Upper lobe of right lung (tissue), 1 donor: Measurements from ENCODE around the gene PCSK2. TPM values are rescaled to one million over a fixed set of nuclear protein-coding genes. Genes with fewer than 3 reads are reported as not detected.
A peak's percentile ranks its signal among the peaks of the same experiment; 100 is the strongest.

Source experiments
- ATAC-seq: fragments of 200-7000 bp; cut with Tn5 transposase; one replicate; pipeline ENCODE4 v1.9.1; 2020; ENCODE audit warnings: mild to moderate bottlenecking, moderate library complexity
- DNase-seq: peaks from one replicate; pipeline ENCODE4 v3.0.0-alpha.2; 2020
- H3K27ac ChIP-seq: fragments of 200-600 bp; one replicate; pipeline ENCODE4 v1.8.0; 2022
- H3K27me3 ChIP-seq: fragments of 200-600 bp; one replicate; pipeline ENCODE4 v1.8.0; 2022; ENCODE audit warnings: mild to moderate bottlenecking
- H3K36me3 ChIP-seq: fragments of 200-600 bp; one replicate; pipeline ENCODE4 v1.8.0; 2022
- H3K4me1 ChIP-seq: fragments of 200-600 bp; one replicate; pipeline ENCODE4 v1.8.0; 2022
- H3K4me3 ChIP-seq: fragments of 200-600 bp; one replicate; pipeline ENCODE4 v1.8.0; 2022; ENCODE audit warnings: mild to moderate bottlenecking
- H3K9me3 ChIP-seq: fragments of 200-600 bp; one replicate; pipeline ENCODE4 v1.8.0; 2022
- CTCF ChIP-seq: fragments of 200-600 bp; IDR thresholded peaks from one replicate; pipeline ENCODE4 v1.8.0; 2022; ENCODE audit warnings: antibody characterized with exemption
- intact Hi-C: fragments of 100-400 bp; cut with DNase I; formaldehyde crosslinking; loops from one replicate; pipeline ENCODE4 v1.11.0; 2022
- total RNA-seq: library from RNA; stranded (reverse); fragmentation: NEBNext Ultra II Directional; extraction: Animal tissue kit (Norgen Biotek cat#: 25700); gene quantifications from one replicate; pipeline ENCODE4 v1.2.1, GENCODE V29; 2021
- donor health status: DM: no; HTN: yes; CAD: no; lungs with severe emphysema.

The PCSK2 gene
- total RNA-seq, 1 donor from 2014 or later, result 17.7 TPM

- Histone ChIP-seq H3K4me1 (no peaks in the 10 kb centered on the region), H3K4me3 (no peak overlapping the region), H3K27ac (no peak overlapping the region), H3K9me3 (no peaks in the 10 kb centered on the region), H3K27me3 (peaks cover 2% of the 10 kb centered on the region), H3K36me3 (no peaks in the 10 kb centered on the region)
- TF ChIP-seq CTCF, result no peak
- no peak for DNase-seq
- intact Hi-C loops, result no loop called here
- ATAC-seq, result no peak
Observed at GRCh38 chr20:17197041-17197440, 29.8 kb upstream of the PCSK2 start.

- Histone ChIP-seq H3K9me3 (no peaks in the 10 kb centered on the region), H3K36me3 (no peaks in the 10 kb centered on the region), H3K4me1 (no peaks in the 10 kb centered on the region), H3K27me3 (peaks cover 4% of the 10 kb centered on the region), H3K4me3 (no peak overlapping the region), H3K27ac (no peak overlapping the region)
- TF ChIP-seq CTCF, result no peak
- ATAC-seq (no peak), DNase-seq (no peak)
- intact Hi-C loops, result no loop called here
Observed at GRCh38 chr20:17202030-17202429, 24.8 kb upstream of the PCSK2 start.

- Histone ChIP-seq H3K36me3 (no peaks in the 10 kb centered on the region), H3K27me3 (peaks cover 4% of the 10 kb centered on the region), H3K9me3 (no peaks in the 10 kb centered on the region), H3K27ac (no peak overlapping the region), H3K4me1 (no peaks in the 10 kb centered on the region), H3K4me3 (no peak overlapping the region)
- ATAC-seq, result peak; percentile 54
- DNase-seq, result no peak
- intact Hi-C loops, result no loop called here
- no peak for TF ChIP-seq CTCF
Observed at GRCh38 chr20:17202673-17203072, 24.2 kb upstream of the PCSK2 start.

- no peak overlapping the region for H3K4me3 ChIP-seq
- no peak for DNase-seq
- H3K27me3 ChIP-seq, result peaks cover 4% of the 10 kb centered on the region
- H3K27ac ChIP-seq, result no peak overlapping the region
- no peaks in the 10 kb centered on the region for H3K36me3 ChIP-seq
- H3K9me3 ChIP-seq, result no peaks in the 10 kb centered on the region
- intact Hi-C loops, result no loop called here
- no peak for ATAC-seq
- no peak for TF ChIP-seq CTCF
- no peaks in the 10 kb centered on the region for H3K4me1 ChIP-seq
Observed at GRCh38 chr20:17205084-17205813, 21.6 kb upstream of the PCSK2 start.

- no peaks in the 10 kb centered on the region for H3K4me1 ChIP-seq
- intact Hi-C loops, result no loop called here
- TF ChIP-seq CTCF, result no peak
- no peak for ATAC-seq
- no peak for DNase-seq
- no peak overlapping the region for H3K27ac ChIP-seq
- no peaks in the 10 kb centered on the region for H3K9me3 ChIP-seq
- no peaks in the 10 kb centered on the region for H3K27me3 ChIP-seq
- H3K36me3 ChIP-seq, result no peaks in the 10 kb centered on the region
- no peak overlapping the region for H3K4me3 ChIP-seq
Observed at GRCh38 chr20:17210387-17210786, 16.5 kb upstream of the PCSK2 start.

GRCh38 chr20:17210983-17211382 lies 15.9 kb upstream of the PCSK2 start:
- Histone ChIP-seq H3K4me3 (no peak overlapping the region), H3K27me3 (no peaks in the 10 kb centered on the region), H3K36me3 (no peaks in the 10 kb centered on the region), H3K9me3 (no peaks in the 10 kb centered on the region), H3K4me1 (no peaks in the 10 kb centered on the region), H3K27ac (no peak overlapping the region)
- DNase-seq (no peak), ATAC-seq (no peak)
- TF ChIP-seq CTCF, result no peak
- intact Hi-C loops, result no loop called here
